HG03378 (cell line): ENCODE measurements around the gene IRF2BP1.
A peak's percentile ranks its signal among the peaks of the same experiment; 100 is the strongest.

Experiments used
- ATAC-seq: cut with Tn5 transposase; IDR thresholded peaks from one replicate; pipeline ENCODE4 v1.9.1; 2021; ENCODE audit warnings: mild to moderate bottlenecking, moderate library complexity; ENCODE audit not compliant: unreplicated experiment

Gene IRF2BP1, protein sequence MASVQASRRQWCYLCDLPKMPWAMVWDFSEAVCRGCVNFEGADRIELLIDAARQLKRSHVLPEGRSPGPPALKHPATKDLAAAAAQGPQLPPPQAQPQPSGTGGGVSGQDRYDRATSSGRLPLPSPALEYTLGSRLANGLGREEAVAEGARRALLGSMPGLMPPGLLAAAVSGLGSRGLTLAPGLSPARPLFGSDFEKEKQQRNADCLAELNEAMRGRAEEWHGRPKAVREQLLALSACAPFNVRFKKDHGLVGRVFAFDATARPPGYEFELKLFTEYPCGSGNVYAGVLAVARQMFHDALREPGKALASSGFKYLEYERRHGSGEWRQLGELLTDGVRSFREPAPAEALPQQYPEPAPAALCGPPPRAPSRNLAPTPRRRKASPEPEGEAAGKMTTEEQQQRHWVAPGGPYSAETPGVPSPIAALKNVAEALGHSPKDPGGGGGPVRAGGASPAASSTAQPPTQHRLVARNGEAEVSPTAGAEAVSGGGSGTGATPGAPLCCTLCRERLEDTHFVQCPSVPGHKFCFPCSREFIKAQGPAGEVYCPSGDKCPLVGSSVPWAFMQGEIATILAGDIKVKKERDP

DNA sequence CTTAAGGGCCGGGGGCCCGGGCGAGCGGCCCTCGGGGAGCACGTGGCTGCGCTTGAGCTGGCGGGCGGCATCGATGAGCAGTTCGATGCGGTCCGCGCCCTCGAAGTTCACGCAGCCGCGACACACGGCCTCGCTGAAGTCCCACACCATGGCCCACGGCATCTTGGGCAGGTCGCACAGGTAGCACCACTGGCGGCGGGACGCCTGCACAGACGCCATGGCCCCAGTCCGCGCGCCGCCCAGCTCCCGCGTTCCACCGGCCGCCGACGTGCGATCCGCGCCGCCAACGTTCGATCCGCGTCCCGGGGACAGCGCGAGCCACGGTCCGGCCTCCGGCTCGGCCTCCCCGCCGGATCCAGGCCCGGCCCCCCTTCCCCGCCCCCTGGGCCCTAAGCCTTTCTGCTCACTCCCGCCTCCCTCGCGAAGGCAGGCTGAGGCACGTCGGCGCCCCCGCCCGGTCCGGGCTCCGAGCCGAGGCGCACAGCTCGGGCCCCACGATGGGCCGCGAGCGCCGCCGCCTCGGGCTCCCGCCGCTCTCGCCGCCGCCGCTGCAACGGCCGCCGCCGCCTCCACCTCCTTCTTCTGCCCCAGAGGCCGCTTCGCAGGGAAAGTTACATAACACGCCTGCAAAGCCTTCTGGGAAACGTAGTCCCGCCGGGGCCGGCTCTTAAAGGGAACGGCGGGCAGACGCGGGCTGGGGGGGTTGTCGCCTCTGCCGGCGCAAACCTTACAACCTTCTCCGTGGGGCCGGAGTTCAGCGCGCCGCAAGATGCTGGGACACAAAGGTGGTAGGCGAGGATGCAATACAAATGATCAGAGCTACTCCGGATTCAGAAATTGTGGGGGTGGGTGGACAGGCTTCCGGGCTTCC is at the start of gene IRF2BP1:
IRF2BP1 (minus strand) TSS at position 586 of the 871 bp plus-strand sequence; CDS start at position 219, 367 bp downstream.
- peak; percentile 34 for ATAC-seq

DNA sequence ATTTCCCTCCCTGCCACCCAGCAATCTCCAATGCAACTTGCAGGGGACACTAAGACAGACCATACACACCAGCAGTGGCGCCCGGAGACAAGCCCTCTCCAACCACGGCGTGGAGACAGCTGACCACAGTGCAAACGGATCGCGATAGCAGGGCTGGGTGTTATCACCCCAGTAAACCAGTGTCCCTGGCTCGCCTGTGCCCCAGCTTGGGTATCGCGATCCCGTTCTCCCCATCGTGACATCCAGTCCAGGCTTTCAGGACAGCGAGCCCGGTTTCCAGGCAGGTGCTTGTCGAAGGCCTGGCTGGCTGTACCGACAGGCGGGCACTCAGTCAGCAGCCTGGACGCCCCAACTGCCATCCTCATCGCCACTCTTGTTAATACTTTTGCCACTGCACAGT is 49.3 kb upstream of the IRF2BP1 start:
- ATAC-seq, result no peak

- no peak for ATAC-seq
These were observed 48.8 kb upstream of the IRF2BP1 start for GRCh38 chr19:45934551-45935230.

DNA sequence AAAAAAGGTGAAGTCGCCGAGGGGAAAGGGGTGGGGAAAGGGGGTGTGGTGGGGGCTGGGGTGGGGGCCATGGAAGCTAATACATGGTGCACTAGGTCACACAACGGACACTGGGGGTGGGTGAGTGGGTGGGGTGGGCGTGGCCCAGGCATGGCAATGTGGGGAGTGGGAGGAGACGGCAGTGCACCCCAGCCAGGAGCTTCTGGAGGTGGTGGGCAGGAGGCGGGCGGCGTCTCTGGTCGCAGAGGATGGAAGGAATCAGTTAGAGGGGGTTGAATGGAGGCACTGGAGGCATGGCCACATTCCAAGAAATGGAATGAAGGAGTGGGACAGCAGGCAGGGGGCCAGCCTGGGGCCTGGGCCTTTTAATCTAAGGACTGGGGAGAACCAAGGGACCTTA is 47.8 kb upstream of the IRF2BP1 start:
- no peak for ATAC-seq

DNA sequence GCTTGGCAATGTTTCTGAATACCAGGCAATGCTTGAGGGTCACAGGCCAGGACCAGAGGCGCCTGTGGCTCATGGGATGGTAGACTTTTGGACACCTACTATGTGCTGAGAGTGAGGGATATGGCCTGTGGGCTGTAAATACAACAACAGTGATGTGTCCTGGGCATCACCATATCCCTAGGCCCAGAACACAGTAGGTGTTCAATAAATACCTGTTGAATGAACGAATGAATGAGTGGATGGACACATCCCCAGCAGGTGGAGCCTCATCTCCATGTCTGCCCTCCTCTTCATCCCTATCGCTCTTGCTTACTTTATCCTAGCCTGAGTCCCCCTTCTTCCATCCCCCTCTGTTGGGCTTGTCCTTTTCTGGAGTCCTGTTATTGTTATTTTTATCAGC is 45.1 kb upstream of the IRF2BP1 start:
- no peak for ATAC-seq

DNA sequence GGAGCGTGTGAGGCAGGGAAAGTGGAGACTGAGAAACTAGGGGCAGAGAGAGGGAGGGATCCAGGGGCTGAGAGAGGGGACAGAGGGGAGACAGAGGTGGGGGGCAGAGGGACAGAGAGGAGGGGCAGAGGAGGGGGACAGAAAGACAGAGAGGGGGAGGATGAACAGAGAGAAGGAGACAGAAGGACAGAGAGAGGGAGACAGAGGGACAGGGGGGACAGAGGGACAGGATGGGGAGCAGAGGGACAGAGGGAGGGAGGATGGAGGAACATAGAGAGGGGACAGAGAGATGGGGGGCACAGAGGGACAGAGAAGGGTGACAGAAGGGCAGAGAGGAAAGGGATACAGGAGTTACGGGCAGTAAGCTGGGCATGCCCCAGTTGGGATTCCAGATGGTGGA is 43.3 kb upstream of the IRF2BP1 start:
- no peak for ATAC-seq

DNA sequence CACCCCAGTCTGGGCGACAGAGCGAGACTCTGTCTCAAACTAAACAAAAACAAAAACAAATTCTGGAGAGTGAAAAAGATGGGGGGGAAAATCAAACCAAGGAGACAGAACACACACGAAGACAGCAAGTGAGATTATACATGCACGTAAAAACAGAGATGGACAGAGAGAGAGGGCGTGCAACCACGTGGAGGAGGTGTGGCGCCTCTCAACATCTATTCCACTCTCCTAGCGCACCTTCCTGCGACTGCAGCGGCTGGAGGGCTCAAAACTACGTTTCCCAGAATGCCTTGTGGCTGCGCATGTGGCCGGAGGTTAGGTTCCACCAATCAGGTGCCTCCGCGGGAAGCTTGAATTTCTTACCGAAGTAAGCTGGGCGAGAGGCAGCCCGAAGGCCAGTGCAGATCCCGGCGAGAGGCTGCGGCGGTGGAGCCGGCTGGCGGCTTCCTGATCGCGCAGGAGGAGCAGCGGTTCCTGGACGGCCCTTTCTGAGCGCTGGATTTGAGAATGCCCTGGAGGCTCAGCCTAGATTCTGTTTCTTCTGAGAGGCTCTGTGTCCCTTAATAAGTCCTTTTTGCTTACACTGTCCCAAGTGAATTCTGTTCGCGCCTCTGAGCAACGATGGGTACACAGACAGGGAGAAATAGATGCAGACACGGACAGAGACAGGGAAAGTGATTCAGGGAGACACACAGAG is 41.8 kb upstream of the IRF2BP1 start:
- no peak for ATAC-seq

- no peak for ATAC-seq
These were observed 39.0 kb upstream of the IRF2BP1 start for GRCh38 chr19:45924891-45925447.

DNA sequence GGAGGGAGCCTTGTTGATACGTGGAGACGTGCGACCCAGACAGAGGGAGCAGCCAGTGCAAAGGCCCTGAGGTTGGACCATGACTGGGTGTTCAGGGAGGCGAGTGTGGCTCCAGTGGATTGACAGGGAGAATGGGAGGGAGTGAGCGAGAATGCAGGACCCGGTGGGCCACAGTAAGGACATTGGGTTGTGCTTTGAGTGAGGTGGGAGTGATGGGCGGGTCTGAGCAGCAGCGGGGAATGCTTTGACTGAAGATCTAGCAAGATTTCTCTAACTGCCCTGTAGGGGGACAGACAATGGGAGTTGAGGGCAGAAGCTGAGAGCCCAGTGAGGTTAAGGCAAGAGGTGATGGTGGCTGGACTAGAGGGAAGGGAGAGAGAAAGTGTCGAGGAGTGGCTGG is 36.3 kb upstream of the IRF2BP1 start:
- no peak for ATAC-seq

DNA sequence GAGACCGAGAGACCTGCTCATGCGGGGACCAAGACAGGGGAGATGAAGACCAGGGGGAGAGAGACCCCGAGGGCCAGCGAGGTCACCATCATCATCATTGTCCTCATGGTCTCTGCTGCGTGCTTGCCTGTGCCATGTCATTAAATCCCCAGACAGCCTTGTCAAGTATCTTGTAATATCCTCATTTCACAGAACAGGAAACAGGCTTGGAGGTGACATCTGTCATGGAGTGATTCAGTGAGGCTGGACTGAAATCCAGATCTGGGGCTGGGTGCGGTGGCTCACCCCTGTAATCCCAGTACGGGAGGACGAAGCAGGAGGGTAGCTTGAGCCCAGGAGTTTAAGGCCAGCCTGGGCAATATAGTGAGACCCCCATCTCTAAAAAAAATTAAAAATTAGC is 34.5 kb upstream of the IRF2BP1 start:
- no peak for ATAC-seq

GRCh38 chr19:45919678-45920077 is 33.7 kb upstream of the IRF2BP1 start:
- ATAC-seq, result no peak

- no peak for ATAC-seq
These were observed 32.8 kb upstream of the IRF2BP1 start for GRCh38 chr19:45918721-45919120.

GRCh38 chr19:45917421-45918091 is 31.6 kb upstream of the IRF2BP1 start:
- ATAC-seq, result no peak

DNA sequence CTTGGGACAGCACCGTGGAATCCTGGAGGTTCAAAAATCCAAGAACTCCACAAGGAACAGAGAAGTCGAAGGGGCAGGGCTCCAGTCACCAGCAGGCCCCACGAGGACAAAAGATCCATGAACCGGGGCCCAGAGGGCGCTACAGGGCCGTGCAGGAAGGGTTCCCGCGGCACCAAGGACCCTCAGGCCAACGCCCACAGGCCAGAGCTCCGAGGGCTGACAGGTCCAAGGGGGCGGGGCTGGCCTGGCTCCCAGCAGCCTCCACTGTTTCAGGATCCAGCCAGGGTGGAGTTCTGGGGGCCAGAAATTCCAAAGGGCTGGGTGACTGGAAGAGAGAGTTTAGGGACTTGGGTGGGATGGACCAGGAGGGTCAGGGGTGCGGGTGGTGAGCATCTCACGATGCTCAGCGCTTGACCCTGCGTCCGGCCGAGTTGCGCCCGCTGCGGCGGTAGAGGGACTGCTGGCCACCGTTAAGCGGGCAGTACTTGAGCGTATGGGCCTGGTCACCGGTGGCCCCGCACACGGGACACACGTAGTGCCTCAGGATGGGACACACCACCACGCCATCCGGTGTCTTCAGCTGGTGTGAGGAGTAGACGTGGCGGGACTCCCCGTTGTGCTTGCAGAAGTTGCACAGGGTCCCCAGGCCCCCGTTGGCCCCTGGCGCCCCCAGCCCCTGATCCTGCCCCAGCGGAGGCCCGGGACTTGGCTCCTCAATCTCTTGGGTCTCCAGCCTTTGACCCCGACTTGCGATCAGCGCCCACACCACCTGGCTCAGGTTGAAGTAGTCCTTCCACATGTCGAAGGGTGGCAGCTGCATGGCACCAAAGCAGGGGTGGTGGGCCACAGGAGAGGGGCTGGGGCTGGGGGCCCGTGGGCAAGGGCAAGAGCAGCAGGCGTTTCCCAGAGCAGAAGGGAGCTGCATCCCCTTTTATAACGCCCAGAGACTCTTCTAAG is 28.2 kb upstream of the IRF2BP1 start, which contains the start of gene NANOS2:
NANOS2 (minus strand) TSS at position 905 of the 957 bp plus-strand sequence; CDS start at position 820, 85 bp downstream.
- no peak for ATAC-seq

DNA sequence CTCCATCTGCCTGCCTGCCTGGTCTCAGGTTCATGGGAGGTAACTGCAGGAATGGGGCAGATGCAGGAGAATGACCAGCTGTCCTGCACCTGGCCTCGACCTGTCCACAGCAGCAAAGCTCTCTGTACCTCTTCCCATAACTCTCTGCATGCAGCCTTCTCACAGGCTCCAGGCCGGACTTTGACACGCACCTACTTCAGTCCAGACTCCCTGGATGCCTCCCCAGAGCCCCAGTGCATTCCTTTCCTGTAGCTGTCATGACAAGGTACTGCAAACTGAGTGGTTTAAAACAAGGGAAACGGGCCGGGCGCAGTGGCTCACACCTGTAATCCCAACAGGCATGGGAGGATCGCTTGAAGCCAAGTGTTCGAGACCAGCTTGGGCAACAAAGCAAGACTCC is 25.4 kb upstream of the IRF2BP1 start:
- ATAC-seq, result no peak

DNA sequence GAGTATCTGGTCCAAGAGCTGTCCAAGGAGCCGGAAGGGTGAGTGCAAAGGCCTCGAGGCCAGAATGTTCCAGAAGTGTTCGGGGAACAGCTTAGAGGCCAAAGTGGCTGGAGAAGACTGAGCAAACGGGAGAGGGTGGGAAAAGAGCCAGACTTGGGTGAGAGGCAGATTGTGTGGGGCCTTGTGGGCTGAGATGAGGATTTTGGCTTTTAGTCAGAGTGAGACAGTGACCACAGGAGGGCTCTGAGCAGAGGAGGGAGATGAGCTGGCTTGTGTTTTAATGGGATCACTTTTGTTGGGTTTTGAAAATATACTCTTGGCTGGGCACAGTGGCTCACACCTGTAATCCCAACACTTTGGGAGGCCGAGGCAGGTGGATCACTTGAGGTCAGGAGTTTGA is 23.0 kb upstream of the IRF2BP1 start:
- no peak for ATAC-seq

DNA sequence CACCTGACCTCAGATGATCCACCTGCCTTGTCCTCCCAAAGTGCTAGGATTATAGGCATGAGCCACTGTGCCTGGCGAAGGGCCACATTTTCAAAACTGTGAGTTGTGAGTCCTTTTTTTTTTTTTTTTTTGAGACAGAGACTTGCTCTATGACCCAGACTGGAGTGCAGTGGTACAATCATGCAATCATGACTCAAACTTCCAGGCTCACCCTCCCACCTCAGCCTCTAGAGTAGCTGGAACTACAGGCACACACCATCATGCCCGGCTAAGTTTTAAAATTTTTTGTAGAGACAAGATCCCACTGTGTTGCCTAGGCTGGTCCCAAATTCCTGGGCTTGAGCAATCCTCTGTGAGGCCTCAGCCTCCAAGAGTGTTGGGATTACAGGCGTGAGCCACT is 20.3 kb upstream of the IRF2BP1 start:
- no peak for ATAC-seq

GRCh38 chr19:45905011-45905410 is 19.1 kb upstream of the IRF2BP1 start:
- ATAC-seq, result no peak
